GM18502 (cell line): ENCODE results near the gene IFT57.
"Not testable (repeated sequence)": the region's sequence is repeated elsewhere in the genome, so short reads cannot be mapped to it uniquely, and the experiment has no call there.

Experiments
- ATAC-seq: cut with Tn5 transposase; IDR thresholded peaks from one replicate; pipeline ENCODE4 v1.9.1; 2021; ENCODE audit warnings: mild to moderate bottlenecking; ENCODE audit not compliant: unreplicated experiment, poor library complexity

Gene IFT57

GRCh38 chr3:108175352-108175751, 46.9 kb downstream of the IFT57 start:
- ATAC-seq: no peak

GRCh38 chr3:108171106-108171505, 51.1 kb downstream of the IFT57 start:
- ATAC-seq: no peak

- no peak for ATAC-seq
These were observed 57.8 kb downstream of the IFT57 start for GRCh38 chr3:108164391-108164790.

GRCh38 chr3:108159865-108160264, 62.4 kb downstream of the IFT57 start:
- no peak for ATAC-seq

GRCh38 chr3:108159105-108159504, 63.1 kb downstream of the IFT57 start:
- no peak for ATAC-seq

- ATAC-seq: no peak
These were observed 64.0 kb downstream of the IFT57 start for GRCh38 chr3:108158251-108158650.

- no peak for ATAC-seq
These were observed 65.0 kb downstream of the IFT57 start for GRCh38 chr3:108157273-108157672.

- no peak for ATAC-seq
These were observed 65.8 kb downstream of the IFT57 start for GRCh38 chr3:108156312-108156853.

- not testable (repeated sequence) for ATAC-seq
These were observed 66.6 kb downstream of the IFT57 start for GRCh38 chr3:108155642-108156041.

GRCh38 chr3:108153451-108153981, 68.7 kb downstream of the IFT57 start:
- ATAC-seq: peak; percentile 82

- no peak for ATAC-seq
These were observed 70.0 kb downstream of the IFT57 start for GRCh38 chr3:108152274-108152673.

GRCh38 chr3:108150200-108150599, 72.0 kb downstream of the IFT57 start:
- no peak for ATAC-seq

GRCh38 chr3:108146139-108146538, 76.1 kb downstream of the IFT57 start:
- no peak for ATAC-seq

GRCh38 chr3:108145578-108145977, 76.6 kb downstream of the IFT57 start:
- ATAC-seq: no peak

GRCh38 chr3:108137460-108137814, 84.8 kb downstream of the IFT57 start:
- ATAC-seq: no peak

- ATAC-seq: no peak
These were observed 85.4 kb downstream of the IFT57 start for GRCh38 chr3:108136561-108137459.

GRCh38 chr3:108134555-108134880, 87.7 kb downstream of the IFT57 start:
- ATAC-seq: peak; percentile 57

- ATAC-seq: peak; percentile 38
These were observed 88.2 kb downstream of the IFT57 start for GRCh38 chr3:108133858-108134554.

- ATAC-seq: no peak
These were observed 89.2 kb downstream of the IFT57 start for GRCh38 chr3:108133048-108133369.

GRCh38 chr3:108131475-108132134, 90.6 kb downstream of the IFT57 start:
- ATAC-seq: no peak
